Coronary artery (tissue), 2 donors: ENCODE data around the gene BCAS1.

Experiments used
- DNase-seq: peaks from one replicate; pipeline ENCODE4 v3.0.0-alpha.2; 2017; ENCODE audit warnings: low spot score
- H3K27ac ChIP-seq, 2 donors: fragments of 200-600 bp; sonication (generic); one replicate each; pipeline ENCODE4 v1.5.1; 2016 to 2019
- H3K4me3 ChIP-seq: fragments of 200-600 bp; sonication (generic); 2 replicates; pipeline ENCODE4 v1.5.1; 2016; ENCODE audit warnings: mild to moderate bottlenecking, moderate library complexity
- CTCF ChIP-seq: fragments of 200-600 bp; sonication (generic); IDR thresholded peaks from one replicate; pipeline ENCODE4 v1.5.1; 2019; ENCODE audit warnings: antibody characterized with exemption

BCAS1 gene

GRCh38 chr20:53910351-53911002, 159.9 kb downstream of the BCAS1 start:
- Histone ChIP-seq H3K27ac (no peak overlapping the region), H3K4me3 (no peak overlapping the region)
- TF ChIP-seq CTCF = no peak
- peak; percentile 63 for DNase-seq

- no peak for DNase-seq
- H3K4me3 ChIP-seq = no peak overlapping the region
- H3K27ac ChIP-seq = no peak overlapping the region
- no peak for TF ChIP-seq CTCF
Measured at GRCh38 chr20:53907968-53908751, 162.2 kb downstream of the BCAS1 start.

- Histone ChIP-seq H3K27ac (no peak overlapping the region), H3K4me3 (no peak overlapping the region)
- TF ChIP-seq CTCF = no peak
- DNase-seq = no peak
Measured at GRCh38 chr20:53905820-53906191, 164.6 kb downstream of the BCAS1 start.

GRCh38 chr20:53905019-53905819, 165.2 kb downstream of the BCAS1 start:
- Histone ChIP-seq H3K27ac (no peak overlapping the region), H3K4me3 (no peak overlapping the region)

GRCh38 chr20:53904261-53904660, 166.1 kb downstream of the BCAS1 start:
- TF ChIP-seq CTCF = no peak
- Histone ChIP-seq H3K4me3 (no peak overlapping the region), H3K27ac (no peak overlapping the region)
- no peak for DNase-seq

More at GRCh38 chr20:53905019-53905819, 165.2 kb downstream of the BCAS1 start:
- TF ChIP-seq CTCF = no peak
- no peak for DNase-seq

- H3K4me3 ChIP-seq = no peak overlapping the region
- DNase-seq = no peak
- no peak for TF ChIP-seq CTCF
- H3K27ac ChIP-seq = no peak overlapping the region
Measured at GRCh38 chr20:53903652-53903987, 166.8 kb downstream of the BCAS1 start.
